SIG-M5 (cell line): Measurements from ENCODE around the gene R3HDM1.
"Not testable (repeated sequence)": the region's sequence is repeated elsewhere in the genome, so short reads cannot be mapped to it uniquely, and the experiment has no call there.

Source experiments
- DNase-seq: peaks from one replicate; lab custom pipeline; 2025; lab: John Stamatoyannopoulos, UW

R3HDM1 gene

DNA sequence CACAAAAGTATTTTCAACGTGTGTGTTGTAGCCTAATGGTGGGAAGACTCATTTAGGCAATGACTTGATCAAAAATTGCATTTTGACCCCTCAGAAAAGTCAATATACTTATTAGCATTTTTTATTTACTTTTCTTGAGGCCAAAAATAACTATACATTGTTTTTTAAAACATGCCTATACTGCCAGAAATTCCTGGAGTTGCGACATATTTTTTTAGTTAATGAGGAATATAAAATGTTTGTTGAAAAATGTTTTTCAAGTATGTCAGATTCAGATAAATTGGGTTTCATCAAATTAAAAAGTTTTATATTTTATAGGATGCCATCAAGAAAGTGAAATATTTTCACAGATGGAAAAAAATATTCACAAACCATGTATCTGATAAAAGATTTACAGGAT lies 39.6 kb downstream of the R3HDM1 start:
- DNase-seq = no peak

DNA sequence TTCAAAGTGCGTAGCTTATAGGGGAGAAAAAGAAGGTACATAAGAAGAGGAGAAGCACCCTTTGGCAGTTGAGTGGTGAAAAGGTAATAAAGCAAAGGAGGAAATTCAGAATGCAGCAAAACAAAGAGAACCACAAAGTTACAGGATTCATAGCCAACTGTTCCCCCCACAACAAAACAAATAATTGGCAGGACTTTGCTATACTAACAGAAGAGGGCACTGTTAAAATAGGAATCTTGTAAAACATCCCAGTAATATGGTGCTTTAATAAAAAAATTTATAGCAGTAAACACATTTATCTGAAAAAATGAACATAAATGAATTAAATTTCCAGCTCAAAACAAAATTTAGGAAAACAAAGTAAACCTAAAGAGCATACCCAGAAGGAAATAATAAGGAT lies 42.3 kb downstream of the R3HDM1 start:
- no peak for DNase-seq

DNA sequence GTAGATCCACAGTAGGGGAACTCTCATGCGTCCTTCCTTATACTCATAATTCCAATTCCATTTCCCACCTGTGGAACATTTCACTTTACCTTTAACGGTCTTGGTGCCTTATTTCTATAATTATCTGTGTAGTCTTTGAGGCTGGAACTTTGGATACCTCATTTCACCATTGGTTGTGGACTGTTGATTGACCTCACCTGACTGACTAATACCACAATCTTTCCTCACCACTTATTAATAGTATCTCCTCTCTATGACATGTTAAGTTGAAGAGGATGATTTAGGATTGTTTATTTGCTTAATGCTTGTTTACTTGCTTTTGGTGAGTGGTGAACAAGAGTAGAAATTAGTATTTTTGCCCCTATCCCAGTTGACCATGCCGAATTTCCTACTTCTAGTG lies 50.0 kb downstream of the R3HDM1 start:
- DNase-seq = no peak

GRCh38 chr2:135582383-135582782 lies 51.1 kb downstream of the R3HDM1 start:
- DNase-seq = no peak

DNA sequence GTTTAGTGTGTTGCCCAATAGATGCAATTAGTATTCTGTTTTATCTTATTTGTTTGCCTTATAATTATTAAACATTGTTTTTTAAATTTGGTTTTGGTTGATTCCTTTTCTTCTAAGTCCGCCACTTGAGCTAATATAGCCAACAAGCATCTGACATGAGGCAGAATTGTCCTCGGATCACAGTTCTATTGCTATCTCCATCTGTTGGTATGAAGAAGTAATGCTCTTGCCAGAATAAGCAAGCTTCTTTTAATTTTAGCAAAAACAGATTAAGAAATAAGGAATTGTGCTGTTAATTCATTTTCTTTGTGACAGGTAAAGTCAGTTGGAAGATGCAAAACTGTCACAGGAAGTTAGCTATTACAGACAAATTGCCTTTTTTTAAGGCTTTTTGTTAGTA lies 54.3 kb downstream of the R3HDM1 start:
- DNase-seq = no peak

DNA sequence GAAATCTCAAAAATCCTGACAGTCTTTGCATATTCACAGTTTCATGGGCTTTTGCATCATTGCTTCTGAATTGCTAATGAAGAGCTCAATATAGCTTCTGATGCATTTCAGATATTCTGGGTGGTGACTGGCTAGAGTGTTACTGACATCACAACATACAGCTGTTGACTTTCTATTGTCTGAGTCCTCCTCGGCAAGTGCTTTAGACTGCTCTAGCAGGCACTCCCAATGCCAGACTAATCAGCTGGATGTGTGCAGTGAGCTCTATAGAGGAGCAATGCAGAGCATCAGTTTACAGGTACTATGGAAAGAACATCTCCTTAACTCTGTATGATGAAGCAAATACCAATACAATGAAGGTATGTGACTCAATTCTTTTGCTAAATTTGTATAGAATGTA lies 54.9 kb downstream of the R3HDM1 start:
- DNase-seq = no peak

GRCh38 chr2:135587958-135588357 lies 56.7 kb downstream of the R3HDM1 start:
- no peak for DNase-seq

GRCh38 chr2:135590619-135591260 lies 59.5 kb downstream of the R3HDM1 start:
- no peak for DNase-seq

DNA sequence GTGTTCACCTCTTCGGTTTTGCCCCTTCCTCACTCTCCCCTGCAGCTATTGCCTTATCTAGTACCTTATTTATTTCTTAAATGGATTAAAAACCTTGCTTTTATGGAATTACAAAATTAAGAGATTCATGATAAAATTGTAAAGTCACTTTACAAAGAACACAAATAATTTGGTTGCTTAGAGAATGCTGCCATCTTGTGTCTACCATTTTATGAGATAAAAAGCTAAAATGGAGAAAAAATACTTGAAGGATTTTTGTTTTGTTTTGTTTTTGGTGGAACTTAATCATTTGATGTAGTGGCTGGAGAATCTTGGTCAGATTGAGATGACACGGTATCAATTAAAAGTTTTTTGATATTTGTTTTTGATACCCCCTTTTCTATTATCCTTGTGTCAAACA lies 69.6 kb downstream of the R3HDM1 start:
- no peak for DNase-seq

DNA sequence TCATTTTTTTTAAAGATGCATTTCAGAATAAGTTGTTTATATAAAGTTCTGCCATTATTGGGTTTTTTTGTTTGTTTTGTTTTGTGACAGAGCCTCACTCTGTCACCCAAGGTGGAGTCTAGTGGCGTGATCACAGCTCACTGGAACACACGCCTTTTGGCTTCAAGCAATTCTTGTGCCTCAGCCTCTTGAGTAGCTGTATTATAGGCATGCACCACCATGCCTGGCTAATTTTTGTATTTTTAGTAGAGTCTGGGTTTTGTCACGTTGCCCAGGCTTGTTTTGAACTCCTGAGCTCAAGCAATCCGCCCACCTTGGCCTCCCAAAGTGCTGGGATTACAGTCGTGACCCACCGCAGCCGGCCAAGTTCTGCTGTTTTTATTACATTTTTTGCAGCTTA lies 72.3 kb downstream of the R3HDM1 start:
- no peak for DNase-seq

GRCh38 chr2:135607561-135607960 lies 76.3 kb downstream of the R3HDM1 start:
- no peak for DNase-seq

GRCh38 chr2:135612319-135612718 lies 81.0 kb downstream of the R3HDM1 start:
- no peak for DNase-seq

GRCh38 chr2:135615404-135615803 lies 84.1 kb downstream of the R3HDM1 start:
- DNase-seq = no peak

DNA sequence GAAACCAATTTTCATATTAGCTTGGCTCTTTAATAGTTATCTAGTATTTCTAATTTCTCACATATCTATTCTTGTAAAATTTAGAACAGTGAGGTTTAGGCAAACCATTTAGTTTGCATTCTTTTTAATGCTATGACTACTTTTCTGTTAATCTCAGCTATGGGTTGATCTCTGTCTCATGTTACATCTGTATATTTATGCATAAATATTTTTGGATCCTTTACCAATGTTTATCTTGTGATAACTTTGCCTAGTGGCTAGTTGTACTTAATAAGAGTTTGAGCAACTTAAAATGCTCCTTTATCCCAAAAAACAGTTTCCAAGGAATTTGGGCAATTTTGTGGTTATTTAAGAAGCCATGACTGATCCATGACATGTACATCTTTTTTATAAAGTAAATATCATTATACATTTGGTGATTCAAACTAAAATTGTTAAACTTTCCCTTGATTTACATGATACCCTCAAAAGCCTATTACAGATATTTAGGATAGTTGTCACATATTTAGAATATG lies 86.3 kb downstream of the R3HDM1 start:
- no peak for DNase-seq

DNA sequence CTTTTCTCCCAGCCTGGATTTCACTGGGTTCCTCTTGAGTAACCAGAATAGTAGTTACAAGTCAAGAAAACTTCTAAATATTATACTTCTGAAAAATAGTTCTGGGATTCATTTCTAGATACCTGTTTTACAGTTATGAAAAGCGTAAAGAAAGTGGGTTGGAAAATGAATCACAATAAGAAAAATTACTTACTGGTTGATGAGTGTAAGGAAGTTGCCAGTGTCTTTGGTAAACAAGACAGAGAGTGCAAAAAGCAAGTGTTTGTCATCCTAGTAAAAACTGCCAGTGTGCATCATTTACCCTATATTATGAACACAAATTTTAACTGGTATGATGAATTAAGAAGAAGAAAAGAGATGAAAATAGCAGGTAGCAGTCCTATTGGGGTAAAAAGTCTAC lies 88.9 kb downstream of the R3HDM1 start:
- no peak for DNase-seq

DNA sequence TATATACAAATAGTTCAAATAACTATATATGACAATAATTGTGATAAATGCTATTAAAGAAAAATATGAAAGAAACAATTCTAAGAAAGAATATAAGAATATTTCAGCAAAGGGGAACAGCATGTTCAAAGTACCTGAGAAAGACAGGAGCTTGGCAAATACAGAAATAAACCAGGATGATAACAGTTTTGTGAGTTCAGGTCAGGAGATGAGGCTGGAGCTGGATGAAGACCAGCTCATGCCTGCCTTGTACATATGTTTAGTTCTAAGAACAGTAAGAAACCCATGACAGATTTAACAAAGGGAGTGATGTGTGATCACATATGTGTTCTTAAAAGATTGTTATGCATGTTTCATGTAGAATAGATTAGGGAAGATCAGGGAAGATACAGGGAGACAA lies 98.2 kb downstream of the R3HDM1 start:
- DNase-seq = no peak

GRCh38 chr2:135630034-135630433 lies 98.8 kb downstream of the R3HDM1 start:
- DNase-seq = not testable (repeated sequence)

GRCh38 chr2:135630488-135630887 lies 99.2 kb downstream of the R3HDM1 start:
- no peak for DNase-seq

DNA sequence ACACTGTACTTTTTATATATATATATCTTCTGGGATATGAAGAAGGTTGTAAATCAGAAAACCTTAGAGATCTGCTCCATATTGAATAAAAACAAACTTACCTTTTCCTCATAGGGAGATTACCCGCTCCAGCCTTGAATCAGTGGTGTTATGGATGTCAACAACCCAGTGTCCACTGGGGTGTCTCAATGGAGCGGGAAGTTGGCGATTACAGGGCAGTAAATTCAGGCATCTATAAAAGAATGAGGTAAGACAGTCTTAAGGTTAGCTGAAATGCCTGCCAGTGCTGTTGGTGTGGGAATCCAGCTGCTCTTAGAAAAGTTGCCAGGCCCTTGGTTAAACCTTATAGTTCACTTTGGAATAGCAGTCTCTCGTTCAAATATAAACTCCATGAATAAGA lies 102.3 kb downstream of the R3HDM1 start:
- DNase-seq = no peak

GRCh38 chr2:135635212-135635835 lies 104.0 kb downstream of the R3HDM1 start:
- DNase-seq = no peak

DNA sequence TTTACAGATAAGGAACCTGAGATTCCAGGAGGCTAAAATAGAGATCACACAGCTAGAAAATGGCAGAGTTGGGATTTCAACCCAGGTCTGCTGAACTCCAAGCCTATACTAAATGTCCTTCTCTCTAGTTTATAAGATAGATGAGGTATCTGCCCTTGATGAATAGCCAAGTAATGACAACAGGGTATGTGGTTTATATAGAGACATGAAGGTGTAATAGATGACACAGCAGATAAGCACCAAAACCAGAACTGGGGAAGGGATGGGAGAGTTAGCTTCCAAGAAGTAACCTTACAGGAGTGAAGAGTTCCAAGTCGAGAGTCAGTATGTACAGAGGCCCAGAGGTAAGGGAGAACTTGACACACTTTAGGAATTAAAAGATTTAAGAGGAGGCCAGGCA lies 105.7 kb downstream of the R3HDM1 start:
- DNase-seq = no peak

GRCh38 chr2:135637456-135638087 lies 106.3 kb downstream of the R3HDM1 start:
- DNase-seq = no peak

- DNase-seq = no peak
Observed at GRCh38 chr2:135638825-135639224, 107.5 kb downstream of the R3HDM1 start.
